Sigmoid colon (tissue), 7 donors: Measurements from ENCODE around the gene SUGCT. TPM values are rescaled to one million over a fixed set of nuclear protein-coding genes. Genes with fewer than 3 reads are reported as not detected.

Source experiments
- DNase-seq: peaks from one replicate; pipeline ENCODE4 v3.0.0-alpha.2; 2019
- H3K27ac ChIP-seq, 4 donors: fragments of 200-600 bp; sonication (generic); one replicate each; pipeline ENCODE4 v1.5.1; 2016 to 2019; ENCODE audit warnings: mild to moderate bottlenecking in 1 of 4
- H3K27me3 ChIP-seq, 3 donors: fragments of 200-600 bp; sonication (generic); one replicate each; pipeline ENCODE4 v1.5.1; 2019; ENCODE audit warnings: mild to moderate bottlenecking in 1 of 3
- H3K36me3 ChIP-seq, 4 donors: fragments of 200-600 bp; sonication (generic); one replicate each; pipeline ENCODE4 v1.5.1; 2016 to 2019
- H3K4me1 ChIP-seq, 4 donors: fragments of 200-600 bp; sonication (generic); one replicate each; pipeline ENCODE4 v1.5.1; 2017 to 2019
- H3K4me3 ChIP-seq, 4 donors: fragments of 200-600 bp; sonication (generic); one replicate each; pipeline ENCODE4 v1.5.1; 2017 to 2019; ENCODE audit warnings: mild to moderate bottlenecking in 2 of 4, moderate library complexity in 1 of 4
- H3K9me3 ChIP-seq, 4 donors: fragments of 200-600 bp in 3 of 4; sonication (generic) in 3 of 4; one replicate each; pipeline versions ENCODE4 v1.5.1 to v1.6.1; 2013 to 2019
- CTCF ChIP-seq, 4 experiments: fragments of 450-650 bp in 3 of 4; fragments of 200-600 bp in 1 of 4; IDR thresholded peaks; one replicate each; pipeline ENCODE4 v1.5.1; 2016 to 2019; ENCODE audit warnings: antibody characterized with exemption in 4 of 4, mild to moderate bottlenecking in 3 of 4, moderate library complexity in 2 of 4
- EP300 ChIP-seq, 4 donors: sonication (generic); formaldehyde crosslinking; IDR thresholded peaks; one replicate each; pipeline ENCODE4 v1.6.1; 2017; ENCODE audit warnings: antibody characterized with exemption in 4 of 4
- POLR2A ChIP-seq, 2 donors: fragments of 450-650 bp; IDR thresholded peaks; one replicate each; pipeline ENCODE4 v1.6.1; 2016; ENCODE audit warnings: antibody characterized with exemption in 2 of 2, mild to moderate bottlenecking in 2 of 2, moderate library complexity in 2 of 2
- POLR2AphosphoS5 ChIP-seq, 4 donors: sonication (generic); formaldehyde crosslinking; IDR thresholded peaks; one replicate each; pipeline ENCODE4 v1.6.1; 2017; ENCODE audit warnings: antibody characterized with exemption in 4 of 4
- WGBS, 2 donors: extraction: QIAGEN DNeasy Blood & Tissue Kit; methylation state at CpG; one replicate each; pipeline ENCODE4 v1.1.7; 2013; 5-methylcytosine and 5-hydroxymethylcytosine counted together
- intact Hi-C: fragments of 100-400 bp; cut with DNase I; formaldehyde crosslinking; loops from one replicate; pipeline ENCODE4 v1.15.1; 2023
- polyA plus RNA-seq, 3 donors: library from polyadenylated mRNA; stranded (reverse); fragments of 200-250 nt; gene quantifications; one replicate each; pipeline ENCODE4 v1.2.3, GENCODE V29; 2013
- total RNA-seq, 4 donors: library from RNA; depleted of rRNA; stranded (reverse); fragments of >200 nt; gene quantifications; one replicate each; pipeline ENCODE4 v1.1.0, GENCODE V29; 2016
- donor health status: healthy with polysubstance abuse.
- donor health status: Bipolar disorder and iron deficiency.
- donor health status: healthy.

Gene SUGCT
- total and polyA plus RNA-seq, 7 donors, result 2.3 to 25.9 (median 6.3) TPM

GRCh38 chr7:40811666-40812065 lies 676.9 kb downstream of the SUGCT start:
- Histone ChIP-seq H3K4me1 (peaks cover 0 to 3% (median 0%) of the 10 kb centered on the region in 4 donors), H3K4me3 (no peak overlapping the region), H3K36me3 (no peaks in the 10 kb centered on the region), H3K27ac (no peak overlapping the region), H3K9me3 (peaks cover 0 to 5% (median 3%) of the 10 kb centered on the region in 4 donors), H3K27me3 (no peaks in the 10 kb centered on the region)
- intact Hi-C loops, result no loop called here
- no peak for DNase-seq
- TF ChIP-seq EP300 (IDR thresholded peaks at IDR 0.05), result no peak
- TF ChIP-seq CTCF (IDR thresholded peaks at IDR 0.05), result no peak
- no peak for TF ChIP-seq POLR2AphosphoS5 (IDR thresholded peaks at IDR 0.05)
- TF ChIP-seq POLR2A (IDR thresholded peaks at IDR 0.05), result no peak
- WGBS, 2 donors, result 94 to 100% methylated on average over 1 of the region's 1 CpG

- H3K27ac ChIP-seq, result no peak overlapping the region
- no peak for TF ChIP-seq EP300 (IDR thresholded peaks at IDR 0.05)
- no peak for TF ChIP-seq CTCF (IDR thresholded peaks at IDR 0.05)
- no peak for TF ChIP-seq POLR2A (IDR thresholded peaks at IDR 0.05)
- no peak for TF ChIP-seq POLR2AphosphoS5 (IDR thresholded peaks at IDR 0.05)
- H3K4me1 ChIP-seq, result no peaks in the 10 kb centered on the region
- peaks cover 0 to 5% (median 3%) of the 10 kb centered on the region in 4 donors for H3K9me3 ChIP-seq
- H3K27me3 ChIP-seq, result no peaks in the 10 kb centered on the region
- intact Hi-C loops, result no loop called here
- no peak for DNase-seq
- no peak overlapping the region for H3K4me3 ChIP-seq
- 96% methylated on average over 2 of the region's 2 CpGs for WGBS, 2 donors
- H3K36me3 ChIP-seq, result no peaks in the 10 kb centered on the region
Measured at GRCh38 chr7:40815022-40815421, 680.2 kb downstream of the SUGCT start.

GRCh38 chr7:40815512-40815911 lies 680.7 kb downstream of the SUGCT start:
- Histone ChIP-seq H3K9me3 (peaks cover 0 to 5% (median 3%) of the 10 kb centered on the region in 4 donors), H3K36me3 (no peaks in the 10 kb centered on the region), H3K27me3 (no peaks in the 10 kb centered on the region), H3K27ac (no peak overlapping the region), H3K4me3 (no peak overlapping the region), H3K4me1 (no peaks in the 10 kb centered on the region)
- intact Hi-C loops, result no loop called here
- no peak for DNase-seq
- TF ChIP-seq POLR2A (IDR thresholded peaks at IDR 0.05), result no peak
- no peak for TF ChIP-seq POLR2AphosphoS5 (IDR thresholded peaks at IDR 0.05)
- no peak for TF ChIP-seq EP300 (IDR thresholded peaks at IDR 0.05)
- TF ChIP-seq CTCF (IDR thresholded peaks at IDR 0.05), result no peak
- WGBS, 2 donors, result 93 to 95% methylated on average over 4 of the region's 4 CpGs

GRCh38 chr7:40822861-40823260 lies 688.1 kb downstream of the SUGCT start:
- Histone ChIP-seq H3K27ac (no peak overlapping the region), H3K27me3 (no peaks in the 10 kb centered on the region), H3K4me3 (no peak overlapping the region), H3K4me1 (peaks cover 0 to 31% (median 24%) of the 10 kb centered on the region in 4 donors), H3K36me3 (no peaks in the 10 kb centered on the region), H3K9me3 (no peaks in the 10 kb centered on the region)
- intact Hi-C loops, result no loop called here
- no peak for DNase-seq
- 83 to 85% methylated on average over 1 of the region's 1 CpG for WGBS, 2 donors
- no peak for TF ChIP-seq POLR2AphosphoS5 (IDR thresholded peaks at IDR 0.05)
- TF ChIP-seq CTCF (IDR thresholded peaks at IDR 0.05), result no peak
- no peak for TF ChIP-seq POLR2A (IDR thresholded peaks at IDR 0.05)
- no peak for TF ChIP-seq EP300 (IDR thresholded peaks at IDR 0.05)

GRCh38 chr7:40824461-40824860 lies 689.7 kb downstream of the SUGCT start:
- 23 to 66% methylated on average over 3 of the region's 3 CpGs for WGBS, 2 donors
- Histone ChIP-seq H3K9me3 (no peaks in the 10 kb centered on the region), H3K4me3 (no peak overlapping the region), H3K4me1 (peaks cover 0 to 32% (median 24%) of the 10 kb centered on the region in 4 donors), H3K27me3 (no peaks in the 10 kb centered on the region), H3K27ac (peak overlapping the region in 2 of 4 donors; percentile 31 to 81), H3K36me3 (no peaks in the 10 kb centered on the region)
- intact Hi-C loops, result no loop called here
- TF ChIP-seq POLR2AphosphoS5 (IDR thresholded peaks at IDR 0.05) (no peak), POLR2A (IDR thresholded peaks at IDR 0.05) (no peak), EP300 (IDR thresholded peaks at IDR 0.05) (no peak), CTCF (IDR thresholded peaks at IDR 0.05) (no peak)
- DNase-seq, result no peak
